Measurements from ENCODE around the gene WDR45B. TPM values are rescaled to one million over a fixed set of nuclear protein-coding genes. Genes with fewer than 3 reads are reported as not detected.

The WDR45B gene
- total and polyA plus RNA-seq, 2 donors (not counting 3 experiments of a cell fraction or from before 2014, with no cell fraction given): 62.0 to 76.7 TPM

GRCh38 chr17:82594571-82594970, 53.7 kb downstream of the WDR45B start:
- intact Hi-C loops (cut with micrococcal nuclease): no loop called here

More at GRCh38 chr17:82594571-82594970, 53.7 kb downstream of the WDR45B start:
- no peak overlapping the region for H3K4me3 ChIP-seq (replicated peaks in 1 of 3; ENCODE audit: insufficient read depth in 1 of 3, low read depth in 1 of 3, low read length in 3 of 3)
- no peaks in the 10 kb centered on the region for H3K27me3 ChIP-seq (ENCODE audit: control insufficient read depth in 2 of 2, insufficient read depth in 2 of 2, low read length in 2 of 2)
- H2AFZ ChIP-seq (ENCODE audit: low read depth, low read length): no peak overlapping the region
- dilution Hi-C loops (cut with MboI; ENCODE audit: extremely low pct_ligation_motif_present, low sequenced_read_pairs): no loop called here
- H3K79me2 ChIP-seq (ENCODE audit: control insufficient read depth, insufficient read depth, low read length): peaks cover 4% of the 10 kb centered on the region
- H3K4me2 ChIP-seq (ENCODE audit: insufficient read depth, low read length): no peak overlapping the region
- peaks cover 8% of the 10 kb centered on the region for H3K4me1 ChIP-seq (ENCODE audit: control insufficient read depth, extremely low read depth, insufficient read depth, low read length)
- H3K9me3 ChIP-seq (replicated peaks; ENCODE audit: control insufficient read depth, insufficient read depth, low read length): no peaks in the 10 kb centered on the region
- DNase-seq (ENCODE audit: low read depth, low spot score) (no peak), FAIRE-seq (no peak)
- peaks cover 0 to 28% of the 10 kb centered on the region in 2 experiments for H3K36me3 ChIP-seq (ENCODE audit: control insufficient read depth in 2 of 2, extremely low read depth in 1 of 2, insufficient read depth in 2 of 2, low read length in 2 of 2)
- TF ChIP-seq EZH2 (IDR thresholded peaks at IDR 0.05; ENCODE audit: borderline replicate concordance, low read depth, low read length, severe bottlenecking) (no peak), POLR2AphosphoS5 (IDR thresholded peaks at IDR 0.05; ENCODE audit: insufficient read depth, low read depth, low read length) (no peak), FOS (IDR thresholded peaks at IDR 0.05; ENCODE audit: borderline replicate concordance, insufficient read depth, low read length) (no peak), MYC (IDR thresholded peaks at IDR 0.05; ENCODE audit: low read depth, low read length) (no peak), JUN (IDR thresholded peaks at IDR 0.05; ENCODE audit: borderline replicate concordance, insufficient read depth, insufficient read length, low read depth) (no peak), CTCF (IDR thresholded peaks at IDR 0.05; ENCODE audit: extremely low read depth in 1 of 2, insufficient read depth in 1 of 2, low read depth in 1 of 2, low read length in 2 of 2) (no peak), MAX (IDR thresholded peaks at IDR 0.05; ENCODE audit: insufficient read depth, insufficient read length) (no peak), POLR2A (IDR thresholded peaks at IDR 0.05; ENCODE audit: low read depth, low read length) (no peak)
- ChIA-PET CTCF (no interaction called here), POLR2A (no interaction called here)
- H3K9me1 ChIP-seq (replicated peaks; ENCODE audit: control insufficient read depth, extremely low read depth, insufficient read depth, low read length): no peaks in the 10 kb centered on the region
- H3K27ac ChIP-seq (ENCODE audit: insufficient read depth, low read depth, low read length): no peak overlapping the region
- H4K20me1 ChIP-seq (replicated peaks; ENCODE audit: control insufficient read depth, extremely low read depth, insufficient read depth, low read length): no peaks in the 10 kb centered on the region
- BruUV-seq (replicated peaks): no TSS peak
- no peak overlapping the region for H3K9ac ChIP-seq (replicated peaks; ENCODE audit: extremely low read depth, insufficient read depth, low read length)
